Right lobe of liver (tissue), 4 donors: Measurements from ENCODE around the gene ARMH4.

Experiments used
- CTCF ChIP-seq, 4 donors: fragments of 200-600 bp in 3 of 4; fragments of 450-650 bp in 1 of 4; IDR thresholded peaks; one replicate each; pipeline versions ENCODE4 v1.5.1 to v1.8.0; 2016 to 2022; ENCODE audit warnings: antibody characterized with exemption in 4 of 4, mild to moderate bottlenecking in 2 of 4
- POLR2A ChIP-seq: fragments of 450-650 bp; IDR thresholded peaks from one replicate; pipeline ENCODE4 v1.6.1; 2017; ENCODE audit warnings: antibody characterized with exemption, mild to moderate bottlenecking
- donor health status: DM: no; HTN: no; CAD: no.
- donor health status: DM: no; HTN: no; CAD: no.
- donor health status: DM: no; HTN: yes; CAD: no.

GRCh38 chr14:58119381-58119780 is 32.6 kb downstream of the ARMH4 start:
- no peak for TF ChIP-seq CTCF (IDR thresholded peaks at IDR 0.05)
- TF ChIP-seq POLR2A, result no peak
